Erythroblast (primary cell): ENCODE data around the gene ISCA2.

Experiments used
- GATA1 ChIP-seq: IDR thresholded peaks from 2 replicates; pipeline ENCODE4 v1.6.1; 2011; ENCODE audit warnings: low read depth, mild to moderate bottlenecking, control low read depth, low read length, moderate library complexity
- POLR2A ChIP-seq: IDR thresholded peaks from 2 replicates; pipeline ENCODE4 v1.6.1; 2011; ENCODE audit warnings: mild to moderate bottlenecking, low read length

GRCh38 chr14:74541225-74541624 lies 47.7 kb downstream of the ISCA2 start:
- TF ChIP-seq POLR2A (no peak), GATA1 (no peak)
